Keratinocyte (primary cell): ENCODE data around the gene USP9X.

Source experiments
- CTCF ChIP-seq, 3 experiments: IDR thresholded peaks in 1 of 3; conservative IDR thresholded peaks in 1 of 3; optimal IDR thresholded peaks in 1 of 3; 2 replicates in 2 of 3; 3 replicates in 1 of 3; pipeline versions ENCODE3 to v1.5.1; 2011; ENCODE audit warnings: low read length in 3 of 3, mild to moderate bottlenecking in 3 of 3, moderate library complexity in 2 of 3, control low read depth in 1 of 3, inconsistent platforms in 1 of 3; ENCODE audit not compliant: insufficient read depth in 2 of 3; ENCODE audit errors: extremely low read depth in 1 of 3
- EZH2 ChIP-seq: IDR thresholded peaks from one replicate; pipeline ENCODE4 v1.6.1; 2012; ENCODE audit warnings: inconsistent platforms, mild to moderate bottlenecking, low read length, moderate library complexity

- TF ChIP-seq CTCF (optimal IDR thresholded peaks at IDR 0.05 in 1 of 3, IDR thresholded peaks at IDR 0.05 in 1 of 3, conservative IDR thresholded peaks at IDR 0.05 in 1 of 3; ENCODE audit: extremely low read depth in 1 of 3, insufficient read depth in 2 of 3, low read length in 3 of 3): no peak
- no peak for TF ChIP-seq EZH2
These were observed 37.5 kb downstream of the USP9X start for GRCh38 chrX:41122664-41123257.
